Measurements from ENCODE around the gene ASIC4. TPM values are rescaled to one million over a fixed set of nuclear protein-coding genes. Genes with fewer than 3 reads are reported as not detected.
A peak's percentile ranks its signal among the peaks of the same experiment; 100 is the strongest.

ASIC4 gene
- total RNA-seq, 1 experiment from 2014 or later: 0.21 TPM

GRCh38 chr2:219569635-219570034, 55.4 kb downstream of the ASIC4 start:
- H3K36me3 ChIP-seq (ENCODE audit: control insufficient read depth, insufficient read depth, low read length): no peaks in the 10 kb centered on the region
- H3K27me3 ChIP-seq (ENCODE audit: control insufficient read depth, insufficient read depth, low read length): no peaks in the 10 kb centered on the region
- TF ChIP-seq SIN3A (IDR thresholded peaks at IDR 0.05; ENCODE audit: borderline replicate concordance, insufficient read depth, low read depth, low read length): no peak
- TF ChIP-seq TCF7L2 (IDR thresholded peaks at IDR 0.05; ENCODE audit: low read depth, low read length): no peak
- TF ChIP-seq REST (IDR thresholded peaks at IDR 0.05; ENCODE audit: insufficient read depth in 1 of 2, low read depth in 2 of 2, low read length in 1 of 2): no peak
- TF ChIP-seq POLR2AphosphoS5 (IDR thresholded peaks at IDR 0.05; ENCODE audit: low read depth, low read length): no peak
- TF ChIP-seq, protein P1, sequence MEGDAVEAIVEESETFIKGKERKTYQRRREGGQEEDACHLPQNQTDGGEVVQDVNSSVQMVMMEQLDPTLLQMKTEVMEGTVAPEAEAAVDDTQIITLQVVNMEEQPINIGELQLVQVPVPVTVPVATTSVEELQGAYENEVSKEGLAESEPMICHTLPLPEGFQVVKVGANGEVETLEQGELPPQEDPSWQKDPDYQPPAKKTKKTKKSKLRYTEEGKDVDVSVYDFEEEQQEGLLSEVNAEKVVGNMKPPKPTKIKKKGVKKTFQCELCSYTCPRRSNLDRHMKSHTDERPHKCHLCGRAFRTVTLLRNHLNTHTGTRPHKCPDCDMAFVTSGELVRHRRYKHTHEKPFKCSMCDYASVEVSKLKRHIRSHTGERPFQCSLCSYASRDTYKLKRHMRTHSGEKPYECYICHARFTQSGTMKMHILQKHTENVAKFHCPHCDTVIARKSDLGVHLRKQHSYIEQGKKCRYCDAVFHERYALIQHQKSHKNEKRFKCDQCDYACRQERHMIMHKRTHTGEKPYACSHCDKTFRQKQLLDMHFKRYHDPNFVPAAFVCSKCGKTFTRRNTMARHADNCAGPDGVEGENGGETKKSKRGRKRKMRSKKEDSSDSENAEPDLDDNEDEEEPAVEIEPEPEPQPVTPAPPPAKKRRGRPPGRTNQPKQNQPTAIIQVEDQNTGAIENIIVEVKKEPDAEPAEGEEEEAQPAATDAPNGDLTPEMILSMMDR (IDR thresholded peaks at IDR 0.05): no peak
- 0 out of 2 replicates have a peak overlapping the region, but pooled peaks have one; percentile 23 for H3K27ac ChIP-seq (ENCODE audit: low read length)
- no peak for DNase-seq (ENCODE audit: low read depth, low spot score)
- H3K4me3 ChIP-seq (ENCODE audit: low read depth in 2 of 2, low read length in 2 of 2): peak overlapping the region in 1 of 2 experiments; percentile 49; a peak in 3 of 4 replicates
- H3K4me1 ChIP-seq (ENCODE audit: control insufficient read depth, insufficient read depth, low read length): peaks cover 16% of the 10 kb centered on the region
- no TSS peak for BruUV-seq (replicated peaks)
- ATAC-seq: no peak
- ChIA-PET POLR2A (no interaction called here), CTCF (interaction anchor here (0.5 kb wide), 1 partner anchor 9 kb away, joined by 6 read pairs; no protein-coding TSS in a partner anchor)
- intact Hi-C loops (cut with micrococcal nuclease; ENCODE audit: unreplicated experiment): no loop called here
- H3K9me3 ChIP-seq (ENCODE audit: control insufficient read depth, insufficient read depth, low read depth, low read length): no peaks in the 10 kb centered on the region
- in situ Hi-C loops (cut with HindIII; ENCODE audit: low pct_unique_long_range_greater_than_20kb, low sequenced_read_pairs): no loop called here

DNA sequence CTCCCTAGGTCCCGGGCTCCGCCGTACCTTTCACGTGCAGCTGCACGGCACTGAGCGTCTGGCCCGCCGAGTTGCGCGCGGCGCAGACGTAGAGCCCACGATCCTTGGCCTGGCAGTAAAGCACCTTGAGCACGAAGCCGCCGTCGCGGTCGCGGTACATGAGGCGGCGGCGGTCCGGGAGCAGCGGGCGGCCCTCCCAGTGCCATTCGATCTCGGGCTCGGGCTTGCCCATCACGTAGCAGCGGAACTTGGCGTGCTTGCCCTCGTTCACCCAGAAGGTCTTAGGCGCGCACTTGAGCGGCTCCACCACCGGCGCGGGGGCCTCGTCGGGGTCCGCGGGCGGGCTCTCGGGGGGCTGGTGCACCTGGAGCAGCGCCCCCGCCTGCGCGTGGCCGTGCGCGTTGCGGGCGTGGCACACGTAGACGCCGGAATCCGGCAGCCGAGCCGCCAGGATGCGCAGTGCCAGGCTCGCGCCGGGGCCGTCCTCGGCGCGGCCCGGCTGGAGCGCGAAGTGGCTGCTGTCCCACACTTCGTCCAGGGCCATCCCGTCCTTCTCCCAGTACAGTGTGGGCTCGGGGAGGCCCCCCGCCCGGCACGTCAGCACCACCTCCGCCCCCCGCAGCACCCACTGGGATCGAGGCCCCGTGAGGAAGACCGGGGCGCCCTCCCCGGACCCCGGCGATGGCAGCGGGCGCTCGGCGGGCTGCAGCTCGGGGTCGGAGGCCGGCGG, 56.1 kb downstream of the ASIC4 start:
- ATAC-seq (peak; percentile 79), DNase-seq (ENCODE audit: low read depth, low spot score) (no peak)
- intact Hi-C loops (cut with micrococcal nuclease; ENCODE audit: unreplicated experiment) (no loop called here), in situ Hi-C loops (cut with HindIII; ENCODE audit: low pct_unique_long_range_greater_than_20kb, low sequenced_read_pairs) (no loop called here)
- CTCF ChIA-PET: interaction anchor here (1.2 kb wide), 1 partner anchor 10 kb away, joined by 3 read pairs; no protein-coding TSS in a partner anchor
- H3K27me3 ChIP-seq (ENCODE audit: control insufficient read depth, insufficient read depth, low read length): no peaks in the 10 kb centered on the region
- BruUV-seq (replicated peaks): no TSS peak
- POLR2A ChIA-PET: interaction anchor here (0.6 kb wide), 1 partner anchor 324 kb away, joined by 8 read pairs; no protein-coding TSS in a partner anchor
- TF ChIP-seq, protein P1 (IDR thresholded peaks at IDR 0.05): no peak
- TF ChIP-seq TCF7L2 (IDR thresholded peaks at IDR 0.05; ENCODE audit: low read depth, low read length) (no peak), SIN3A (IDR thresholded peaks at IDR 0.05; ENCODE audit: borderline replicate concordance, insufficient read depth, low read depth, low read length) (no peak), REST (IDR thresholded peaks at IDR 0.05; ENCODE audit: insufficient read depth in 1 of 2, low read depth in 2 of 2, low read length in 1 of 2) (no peak), POLR2AphosphoS5 (IDR thresholded peaks at IDR 0.05; ENCODE audit: low read depth, low read length) (no peak)
- no peaks in the 10 kb centered on the region for H3K36me3 ChIP-seq (ENCODE audit: control insufficient read depth, insufficient read depth, low read length)
- peaks cover 16% of the 10 kb centered on the region for H3K4me1 ChIP-seq (ENCODE audit: control insufficient read depth, insufficient read depth, low read length)
- H3K4me3 ChIP-seq (ENCODE audit: low read depth in 2 of 2, low read length in 2 of 2): peak overlapping the region; percentile 49
- H3K9me3 ChIP-seq (ENCODE audit: control insufficient read depth, insufficient read depth, low read depth, low read length): no peaks in the 10 kb centered on the region
- 0 out of 2 replicates have a peak overlapping the region, but pooled peaks have one; percentile 23 for H3K27ac ChIP-seq (ENCODE audit: low read length)
